ENCODE results near the gene NECTIN4.

Gene NECTIN4

GRCh38 chr1:161111117-161111516 lies 21.8 kb upstream of the NECTIN4 start:
- no peak for DNase-seq

DNA sequence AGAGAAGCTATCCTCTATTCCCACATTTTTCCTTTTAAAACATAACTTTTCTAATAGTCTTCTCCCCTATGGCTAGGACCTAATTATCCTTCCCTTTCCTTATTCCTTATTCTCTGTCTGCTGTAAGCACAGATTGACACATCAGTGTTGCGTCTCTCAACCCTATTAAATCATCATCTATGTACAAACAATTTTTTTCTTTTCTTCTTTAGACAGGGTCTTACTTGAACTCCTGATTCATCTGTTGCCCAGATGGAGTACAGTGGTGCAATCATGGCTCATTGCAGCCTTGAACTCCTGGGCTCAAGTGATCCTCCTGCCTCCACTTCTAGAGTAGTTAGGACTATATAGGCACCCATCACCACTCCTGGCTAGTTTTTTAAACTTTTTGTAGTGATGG lies 17.1 kb upstream of the NECTIN4 start:
- DNase-seq = no peak

- DNase-seq = no peak
Observed at GRCh38 chr1:161100556-161100955, 11.2 kb upstream of the NECTIN4 start.

GRCh38 chr1:161099090-161099802 lies 9.9 kb upstream of the NECTIN4 start:
- DNase-seq = no peak

DNA sequence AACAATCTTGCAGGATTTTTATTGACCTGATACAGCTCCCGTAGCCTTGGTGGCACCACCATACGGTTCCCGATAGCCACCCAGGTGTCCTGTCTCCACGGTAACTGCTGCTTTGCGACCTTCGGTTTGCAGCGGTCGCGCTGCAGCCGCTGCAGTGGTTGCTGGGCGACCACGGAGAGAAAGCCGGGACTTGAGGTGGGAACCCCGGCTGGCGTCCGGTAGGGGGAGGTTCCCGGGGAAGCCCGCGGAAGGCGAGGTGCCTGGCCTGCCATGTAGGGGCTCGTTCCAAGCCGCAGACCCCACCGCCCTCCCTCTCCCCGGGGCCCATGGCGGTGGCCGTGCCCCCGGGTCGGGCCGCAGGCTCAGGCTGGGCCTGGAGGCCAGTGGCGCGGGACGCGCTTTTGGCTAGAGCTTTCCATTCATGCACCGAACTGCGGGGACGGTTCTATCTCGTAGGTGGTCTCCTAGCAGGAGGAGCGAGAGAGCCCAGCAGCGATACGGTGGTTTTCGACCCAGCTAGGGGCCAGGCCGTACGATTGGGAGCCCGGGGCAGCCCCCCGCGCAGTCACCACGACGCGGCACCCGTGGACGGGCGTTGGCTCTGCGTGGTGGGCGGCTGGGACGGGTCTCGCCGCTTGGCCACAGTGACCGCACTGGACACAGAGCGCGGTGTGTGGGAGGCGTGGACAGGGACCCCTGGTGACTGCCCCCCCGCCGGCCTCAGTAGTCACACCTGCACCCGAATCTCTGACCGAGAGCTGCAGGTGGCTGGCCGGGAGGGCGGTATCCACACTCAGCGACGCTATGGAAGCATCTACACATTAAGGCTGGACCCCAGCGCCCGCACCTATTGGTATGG lies 9.1 kb upstream of the NECTIN4 start, which contains the start of gene KLHDC9:
Gene KLHDC9 (plus strand): TSS at position 152 of the 859 bp plus-strand sequence. CDS start 175 bp downstream, at position 327.
- peak; percentile 38 to 91 (median 57) for DNase-seq

GRCh38 chr1:161096530-161096929 lies 7.2 kb upstream of the NECTIN4 start:
- DNase-seq = no peak

DNA sequence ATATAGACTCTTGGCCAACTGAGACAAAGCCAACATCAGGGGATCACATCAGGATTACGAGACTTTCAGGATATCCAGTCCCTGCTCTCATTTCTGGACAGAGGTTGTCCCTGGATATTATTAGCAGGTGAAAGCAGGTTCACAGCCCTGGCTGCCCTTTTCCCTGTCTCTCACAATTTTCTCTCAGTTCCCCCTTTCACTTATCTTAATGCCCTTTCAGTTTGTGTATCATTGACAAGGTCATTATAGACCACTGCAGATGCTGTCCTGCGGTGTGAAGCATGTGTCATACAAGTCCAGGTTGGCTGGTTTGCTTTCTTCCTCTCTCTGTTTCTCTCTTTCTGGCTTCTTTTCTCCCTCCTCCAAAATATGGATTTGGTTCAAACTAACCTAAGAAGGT lies 6.7 kb upstream of the NECTIN4 start:
- DNase-seq = no peak

DNA sequence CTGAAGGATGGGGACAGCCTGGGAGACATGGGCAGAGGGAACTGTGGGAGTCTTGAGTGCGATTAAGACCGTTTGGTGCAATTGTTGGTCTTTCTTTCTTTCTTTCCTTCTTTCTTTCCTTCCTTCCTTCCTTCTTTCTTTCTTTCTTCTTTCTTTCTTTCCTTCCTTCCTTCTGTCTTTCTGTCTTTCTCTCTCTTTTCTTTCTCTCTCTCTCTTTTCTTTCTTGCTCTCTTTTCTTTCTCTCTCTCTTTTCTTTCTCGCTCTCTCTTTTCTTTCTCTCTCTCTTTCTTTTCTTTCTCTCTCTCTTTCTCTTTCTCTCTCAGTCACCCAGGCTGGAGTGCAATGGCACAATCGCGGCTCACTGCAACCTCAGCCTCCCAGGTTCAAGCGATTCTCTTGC lies 5.9 kb upstream of the NECTIN4 start:
- DNase-seq = no peak

DNA sequence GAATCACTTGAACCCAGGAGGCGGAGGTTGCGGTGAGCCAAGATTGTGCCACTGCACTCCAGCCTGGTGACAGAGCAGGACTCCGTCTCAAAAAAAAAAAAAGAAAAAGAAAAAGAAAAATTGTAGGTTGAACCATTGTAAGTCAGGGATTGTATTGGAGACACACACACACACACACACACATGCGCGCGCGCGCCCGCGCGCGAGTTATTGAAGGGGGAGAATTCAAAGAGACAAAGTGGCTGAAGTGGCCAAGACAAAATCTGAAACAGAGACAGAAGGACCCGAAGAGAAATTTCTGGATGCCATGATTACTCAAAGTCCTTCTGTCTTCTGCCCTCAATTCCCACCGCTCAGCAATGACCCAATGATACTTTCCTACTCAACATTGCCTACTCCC lies 5.1 kb upstream of the NECTIN4 start:
- no peak for DNase-seq

GRCh38 chr1:161092621-161093028 lies 3.3 kb upstream of the NECTIN4 start:
- peak in 1 of 5 experiments; percentile 24 for DNase-seq

- DNase-seq = no peak
Observed at GRCh38 chr1:161091796-161092507, 2.6 kb upstream of the NECTIN4 start.

- no peak for DNase-seq
Observed at GRCh38 chr1:161091093-161091492, 1.7 kb upstream of the NECTIN4 start.

DNA sequence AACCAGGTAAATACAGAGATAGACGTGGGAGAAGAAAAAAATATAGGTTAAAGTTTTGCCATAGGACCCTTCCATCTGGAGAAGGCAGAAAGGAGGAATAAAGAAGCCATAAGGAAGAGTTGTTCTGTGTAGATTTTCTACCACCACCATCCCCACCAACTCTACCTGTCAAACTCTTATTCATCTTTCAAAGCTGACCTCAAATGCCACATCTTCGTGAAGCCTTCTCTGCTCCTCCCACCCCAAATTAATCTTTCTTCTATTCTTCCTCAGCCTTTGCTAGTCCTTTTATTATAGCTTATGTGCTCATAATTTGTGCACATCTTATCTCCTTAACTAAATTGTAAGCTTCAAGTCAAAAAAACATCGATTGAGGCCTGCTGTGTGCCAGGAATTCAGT lies 1.3 kb upstream of the NECTIN4 start:
- no peak for DNase-seq

DNA sequence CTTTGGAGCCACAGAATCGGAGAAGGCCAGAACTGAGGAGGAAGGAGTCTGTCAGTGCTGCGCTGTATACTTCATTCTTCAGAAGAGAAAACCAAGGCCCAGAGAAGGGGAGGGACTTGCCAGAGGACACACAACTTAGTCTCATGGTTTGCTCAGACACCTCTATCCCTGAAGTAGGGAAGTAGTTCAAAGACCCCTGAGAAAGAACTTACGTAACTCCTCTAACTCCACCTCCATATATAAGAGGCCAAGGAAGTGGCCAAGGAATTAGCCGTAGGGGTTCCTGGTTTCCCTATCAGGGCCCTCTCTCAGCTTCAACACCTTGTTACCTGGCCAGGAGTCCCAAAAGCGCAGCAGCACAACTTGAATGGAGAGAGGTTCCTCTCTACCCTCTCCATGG lies 580 bp upstream of the NECTIN4 start:
- no peak for DNase-seq

- DNase-seq = no peak
Observed at GRCh38 chr1:161088587-161089110, 709 bp downstream of the NECTIN4 start.

- no peak for DNase-seq
Observed at GRCh38 chr1:161086457-161086856, 2.9 kb downstream of the NECTIN4 start.

DNA sequence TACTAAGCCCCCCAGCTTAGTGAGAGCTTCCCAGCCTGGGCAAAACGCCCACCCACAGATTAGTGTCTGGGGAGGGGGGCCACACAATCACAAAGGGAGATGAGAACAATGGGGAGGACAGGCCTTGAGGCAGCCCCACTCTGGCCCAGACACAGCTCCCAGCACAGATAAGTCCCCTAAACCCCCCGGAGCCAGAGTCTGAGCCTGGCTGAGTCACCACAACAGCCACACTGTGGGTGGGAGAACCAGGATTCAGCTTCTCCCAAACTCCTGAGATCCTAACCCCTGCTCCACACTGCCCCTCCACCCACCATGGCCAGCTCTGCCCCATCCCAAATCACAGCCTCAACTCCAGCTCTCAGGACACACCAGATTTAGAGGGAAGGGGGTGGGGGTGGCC lies 4.2 kb downstream of the NECTIN4 start:
- DNase-seq = no peak

- DNase-seq = no peak
Observed at GRCh38 chr1:161084597-161084988, 4.8 kb downstream of the NECTIN4 start.

DNA sequence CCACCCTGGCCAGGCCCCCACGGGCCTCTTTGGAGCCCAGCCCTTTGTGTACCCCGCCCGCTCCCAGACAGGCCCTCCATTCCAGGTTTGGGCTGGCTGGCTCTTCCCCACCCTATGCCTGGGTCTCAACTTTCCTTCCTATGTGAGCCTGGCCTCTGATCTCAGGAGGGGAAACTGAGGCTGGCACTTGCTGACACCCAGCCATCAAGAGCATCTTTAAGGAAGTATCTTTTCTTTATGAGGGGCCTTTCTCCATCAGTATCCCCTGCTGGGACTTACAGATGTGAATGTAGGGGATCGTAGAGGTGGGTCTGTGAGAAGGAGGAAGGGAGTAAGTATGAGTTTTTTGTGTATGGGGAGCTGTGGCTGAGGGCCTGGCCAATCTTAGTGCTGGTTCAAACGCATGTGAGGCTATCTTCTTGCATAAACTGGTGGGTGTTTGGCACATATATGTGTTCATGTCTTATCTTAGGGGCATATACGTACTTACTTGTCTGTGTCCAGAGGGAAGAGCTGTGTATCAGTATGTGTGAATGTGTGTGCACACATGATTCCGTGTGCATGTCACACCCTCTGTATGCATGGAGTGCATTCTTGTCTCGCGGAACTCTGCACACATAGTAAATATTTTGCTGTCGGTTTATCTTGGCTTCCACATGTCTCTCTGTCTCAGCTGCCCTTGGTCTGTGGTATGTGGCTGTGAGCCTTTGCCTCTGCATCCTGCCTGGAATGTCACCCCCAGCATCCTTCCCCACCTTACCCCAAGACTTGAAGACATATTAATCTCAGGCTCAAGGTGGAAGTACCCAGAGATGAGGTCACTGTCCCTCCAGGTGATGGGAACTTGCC lies 5.4 kb downstream of the NECTIN4 start:
- no peak for DNase-seq

- DNase-seq = no peak
Observed at GRCh38 chr1:161082996-161083747, 6.2 kb downstream of the NECTIN4 start.

GRCh38 chr1:161082483-161082882 lies 6.9 kb downstream of the NECTIN4 start:
- no peak for DNase-seq
